Measurements from ENCODE around the gene CEP44. TPM values are rescaled to one million over a fixed set of nuclear protein-coding genes. Genes with fewer than 3 reads are reported as not detected.

Gene CEP44
- total and polyA plus RNA-seq, 2 experiments from 2014 or later, result 7.1 to 23.6 TPM

DNA sequence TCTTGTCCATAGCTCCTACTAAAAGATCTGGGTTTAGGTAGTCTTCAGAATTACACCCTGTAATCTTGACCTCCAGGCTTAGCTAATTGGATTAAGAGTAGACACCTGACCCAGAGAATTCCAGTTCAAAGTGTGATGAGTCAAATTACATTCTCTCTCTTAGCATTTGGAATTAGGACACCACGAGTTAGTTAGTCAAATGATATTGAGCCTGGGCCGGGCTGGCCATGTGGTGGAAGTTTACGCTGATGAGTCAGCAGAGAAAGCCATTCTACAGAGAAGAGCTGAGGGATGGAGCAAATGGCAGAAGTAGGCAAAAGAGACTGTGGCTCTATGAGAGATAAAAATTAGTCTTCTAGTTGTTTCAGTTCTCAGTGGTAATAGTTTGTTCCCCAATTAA is 31.1 kb downstream of the CEP44 start:
- peak in 1 of 2 donors; percentile 46 for DNase-seq (ENCODE audit: low read depth in 1 of 2, low spot score in 1 of 2)

DNA sequence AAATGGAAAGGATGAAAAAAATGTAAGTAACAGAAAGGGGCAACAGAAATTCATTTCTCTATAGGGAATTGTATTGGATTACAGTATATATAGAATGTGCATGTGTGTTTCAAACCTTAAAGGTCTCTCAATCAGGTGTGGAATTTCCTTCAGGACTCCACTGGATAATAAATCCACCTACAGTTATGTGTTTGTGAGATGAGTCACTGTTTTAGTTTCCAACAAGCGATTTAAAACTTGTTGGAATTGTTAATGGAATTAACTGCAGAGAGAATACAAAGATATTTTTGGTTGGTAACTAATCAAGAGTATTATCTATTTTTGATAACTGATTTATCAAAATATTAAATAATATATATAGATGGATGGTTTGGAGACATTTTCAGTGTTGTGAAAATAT is 32.8 kb downstream of the CEP44 start:
- Histone ChIP-seq H3K27ac (no peak overlapping the region), H3K27me3 (no peaks in the 10 kb centered on the region), H3K4me1 (ENCODE audit: low read depth) (no peaks in the 10 kb centered on the region), H3K4me3 (no peak overlapping the region), H3K36me3 (peaks cover 4% of the 10 kb centered on the region), H3K9me3 (ENCODE audit: low read depth) (no peaks in the 10 kb centered on the region)
- no peak for DNase-seq (ENCODE audit: low read depth in 1 of 2, low spot score in 1 of 2)
- TF ChIP-seq, protein P1, sequence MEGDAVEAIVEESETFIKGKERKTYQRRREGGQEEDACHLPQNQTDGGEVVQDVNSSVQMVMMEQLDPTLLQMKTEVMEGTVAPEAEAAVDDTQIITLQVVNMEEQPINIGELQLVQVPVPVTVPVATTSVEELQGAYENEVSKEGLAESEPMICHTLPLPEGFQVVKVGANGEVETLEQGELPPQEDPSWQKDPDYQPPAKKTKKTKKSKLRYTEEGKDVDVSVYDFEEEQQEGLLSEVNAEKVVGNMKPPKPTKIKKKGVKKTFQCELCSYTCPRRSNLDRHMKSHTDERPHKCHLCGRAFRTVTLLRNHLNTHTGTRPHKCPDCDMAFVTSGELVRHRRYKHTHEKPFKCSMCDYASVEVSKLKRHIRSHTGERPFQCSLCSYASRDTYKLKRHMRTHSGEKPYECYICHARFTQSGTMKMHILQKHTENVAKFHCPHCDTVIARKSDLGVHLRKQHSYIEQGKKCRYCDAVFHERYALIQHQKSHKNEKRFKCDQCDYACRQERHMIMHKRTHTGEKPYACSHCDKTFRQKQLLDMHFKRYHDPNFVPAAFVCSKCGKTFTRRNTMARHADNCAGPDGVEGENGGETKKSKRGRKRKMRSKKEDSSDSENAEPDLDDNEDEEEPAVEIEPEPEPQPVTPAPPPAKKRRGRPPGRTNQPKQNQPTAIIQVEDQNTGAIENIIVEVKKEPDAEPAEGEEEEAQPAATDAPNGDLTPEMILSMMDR (IDR thresholded peaks at IDR 0.05; ENCODE audit: low read depth, low read length), result no peak

More for the DNA sequence above, 31.1 kb downstream of the CEP44 start:
- H3K4me1 ChIP-seq (ENCODE audit: low read depth), result no peaks in the 10 kb centered on the region
- H3K9me3 ChIP-seq (ENCODE audit: low read depth), result no peaks in the 10 kb centered on the region
- H3K4me3 ChIP-seq, result no peak overlapping the region
- TF ChIP-seq, protein P1 (IDR thresholded peaks at IDR 0.05; ENCODE audit: low read depth, low read length), result no peak
- peaks cover 9% of the 10 kb centered on the region for H3K36me3 ChIP-seq
- H3K27ac ChIP-seq, result no peak overlapping the region
- no peaks in the 10 kb centered on the region for H3K27me3 ChIP-seq

DNA sequence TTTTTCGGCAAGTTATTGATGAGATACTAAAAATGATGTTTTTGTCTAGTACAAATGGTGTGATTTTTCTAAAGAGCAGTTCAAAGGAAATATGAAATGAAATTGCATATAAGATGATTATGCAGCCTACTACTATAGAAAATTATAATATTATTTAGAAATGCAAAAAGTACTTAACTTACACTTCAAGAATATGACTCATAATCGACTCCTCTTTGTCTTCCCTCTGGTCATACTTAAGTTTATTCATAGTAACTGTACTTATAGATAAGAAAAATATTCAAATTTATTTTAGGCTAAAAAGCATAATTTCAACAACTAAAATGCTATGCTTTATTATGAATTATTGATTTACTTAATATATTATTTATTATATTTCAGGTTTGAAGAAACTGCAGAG is 33.2 kb downstream of the CEP44 start:
- TF ChIP-seq, protein P1 (IDR thresholded peaks at IDR 0.05; ENCODE audit: low read depth, low read length), result no peak
- H3K4me3 ChIP-seq, result no peak overlapping the region
- no peaks in the 10 kb centered on the region for H3K9me3 ChIP-seq (ENCODE audit: low read depth)
- H3K27me3 ChIP-seq, result no peaks in the 10 kb centered on the region
- H3K36me3 ChIP-seq, result peaks cover 4% of the 10 kb centered on the region
- H3K4me1 ChIP-seq (ENCODE audit: low read depth), result no peaks in the 10 kb centered on the region
- no peak overlapping the region for H3K27ac ChIP-seq
- peak in 1 of 2 donors; percentile 10 for DNase-seq (ENCODE audit: low read depth in 1 of 2, low spot score in 1 of 2)

DNA sequence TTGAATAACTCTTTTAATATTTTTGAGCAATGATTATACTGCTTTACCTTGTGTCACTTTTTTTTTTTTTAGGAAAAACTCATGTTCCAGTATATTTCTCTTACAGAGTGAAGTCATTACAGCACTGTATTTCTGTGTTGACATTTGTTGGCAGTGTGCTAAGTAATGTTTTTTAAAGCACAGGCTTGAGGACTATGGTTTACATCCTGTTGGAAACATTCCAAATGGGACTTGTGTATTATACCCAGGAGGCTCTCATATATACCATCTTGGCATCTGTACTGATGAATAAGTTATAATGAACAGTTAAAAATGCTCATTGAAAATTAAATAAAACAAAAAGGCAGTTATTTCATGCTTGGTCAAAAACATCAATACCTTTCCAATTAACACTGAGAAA is 33.8 kb downstream of the CEP44 start:
- H3K4me1 ChIP-seq (ENCODE audit: low read depth), result no peaks in the 10 kb centered on the region
- H3K9me3 ChIP-seq (ENCODE audit: low read depth), result no peaks in the 10 kb centered on the region
- no peak overlapping the region for H3K27ac ChIP-seq
- TF ChIP-seq, protein P1 (IDR thresholded peaks at IDR 0.05; ENCODE audit: low read depth, low read length), result no peak
- no peak overlapping the region for H3K4me3 ChIP-seq
- DNase-seq (ENCODE audit: low read depth in 1 of 2, low spot score in 1 of 2), result peak in 1 of 2 donors; percentile 56
- H3K27me3 ChIP-seq, result no peaks in the 10 kb centered on the region
- peaks cover 4% of the 10 kb centered on the region for H3K36me3 ChIP-seq

DNA sequence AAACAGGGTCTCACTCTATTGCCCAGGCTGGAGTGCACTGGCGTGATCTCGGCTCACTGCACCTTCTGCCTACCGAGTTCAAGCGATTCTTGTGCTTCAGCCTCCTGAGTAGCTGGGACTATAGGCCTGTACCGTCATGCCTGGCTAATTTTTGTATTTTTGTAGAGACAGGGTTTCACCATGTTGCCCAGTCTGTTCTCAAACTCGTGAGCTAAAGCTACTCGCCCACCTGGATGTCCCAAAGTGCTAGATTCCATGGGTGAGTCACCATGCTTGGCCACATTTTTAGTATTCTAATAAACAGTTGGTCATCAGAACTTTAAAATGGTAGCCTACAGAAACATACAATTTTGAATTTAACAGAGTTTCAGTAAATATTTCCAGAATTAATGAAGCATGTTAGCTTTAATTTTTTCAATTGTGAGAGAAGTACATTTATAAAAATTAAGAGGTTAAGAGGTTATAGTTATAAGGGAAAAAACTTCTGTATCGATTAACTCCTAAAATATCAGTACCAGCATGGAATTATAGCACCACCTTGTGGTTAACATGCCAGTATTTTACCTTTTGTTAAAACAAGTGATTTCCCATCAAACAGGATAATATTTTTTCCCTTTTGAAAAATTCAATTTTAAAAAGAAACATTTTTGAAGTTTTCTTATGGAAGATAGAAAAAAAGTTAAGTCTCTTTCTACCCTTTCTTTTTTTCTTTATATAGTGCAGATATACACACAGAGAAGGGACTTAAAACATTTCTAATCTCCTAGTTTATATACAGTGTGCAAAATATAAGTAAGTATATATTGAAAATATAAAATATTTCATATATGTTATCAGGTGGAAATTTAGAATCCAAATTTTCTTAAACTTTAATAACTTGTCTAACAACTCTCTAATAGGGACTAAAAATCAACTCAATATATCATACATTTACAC is 35.4 kb downstream of the CEP44 start:
- TF ChIP-seq, protein P1 (IDR thresholded peaks at IDR 0.05; ENCODE audit: low read depth, low read length), result peak; percentile 69
- H3K4me3 ChIP-seq, result no peak overlapping the region
- no peaks in the 10 kb centered on the region for H3K4me1 ChIP-seq (ENCODE audit: low read depth)
- H3K36me3 ChIP-seq, result peaks cover 4% of the 10 kb centered on the region
- no peaks in the 10 kb centered on the region for H3K9me3 ChIP-seq (ENCODE audit: low read depth)
- no peaks in the 10 kb centered on the region for H3K27me3 ChIP-seq
- H3K27ac ChIP-seq, result no peak overlapping the region
- peak; percentile 45 to 59 for DNase-seq (ENCODE audit: low read depth in 1 of 2, low spot score in 1 of 2)

All from cardiac muscle cell (in vitro differentiated cells and primary cell).